T1000 (cell line): ENCODE data around the gene DAZAP1.

Source experiments
- DNase-seq: peaks from one replicate; lab custom pipeline; 2025; ENCODE audit warnings: mixed read lengths; lab: John Stamatoyannopoulos, UW

DAZAP1 gene

GRCh38 chr19:1441677-1442438, 34.5 kb downstream of the DAZAP1 start:
- DNase-seq = no peak

GRCh38 chr19:1445185-1445931, 38.0 kb downstream of the DAZAP1 start:
- peak; percentile 59 for DNase-seq

- DNase-seq = peak; percentile 32
These were observed 38.7 kb downstream of the DAZAP1 start for GRCh38 chr19:1445932-1446712.

GRCh38 chr19:1446713-1447481, 39.5 kb downstream of the DAZAP1 start:
- no peak for DNase-seq

GRCh38 chr19:1447504-1447903, 40.1 kb downstream of the DAZAP1 start:
- no peak for DNase-seq

- DNase-seq = no peak
These were observed 40.6 kb downstream of the DAZAP1 start for GRCh38 chr19:1447944-1448343.

GRCh38 chr19:1449467-1450442, 42.4 kb downstream of the DAZAP1 start, which contains the start of gene APC2:
Gene APC2 (plus strand): TSS chr19:1450121. CDS start chr19:1453002, 2,881 bp downstream.
- DNase-seq = peak; percentile 46

- no peak for DNase-seq
These were observed 43.6 kb downstream of the DAZAP1 start for GRCh38 chr19:1450735-1451731.

GRCh38 chr19:1451916-1452801, 44.8 kb downstream of the DAZAP1 start:
- no peak for DNase-seq

GRCh38 chr19:1452802-1453524, 45.6 kb downstream of the DAZAP1 start:
- DNase-seq = no peak

- DNase-seq = peak; percentile 61
These were observed 46.4 kb downstream of the DAZAP1 start for GRCh38 chr19:1453525-1454364.

GRCh38 chr19:1455002-1455335, 47.6 kb downstream of the DAZAP1 start:
- DNase-seq = no peak

GRCh38 chr19:1455336-1456120, 48.1 kb downstream of the DAZAP1 start:
- peak; percentile 91 for DNase-seq

- no peak for DNase-seq
These were observed 48.9 kb downstream of the DAZAP1 start for GRCh38 chr19:1456121-1456900.
